VCaP (cell line): ENCODE measurements around the gene ZNF467.

Experiments used
- H3K27ac ChIP-seq: fragments of 450-650 bp; 2 replicates; pipeline ENCODE4 v1.5.1; 2017
- CTCF ChIP-seq: fragments of 450-650 bp; conservative IDR thresholded peaks from 2 replicates; pipeline ENCODE4 v1.5.1; 2017; ENCODE audit warnings: mild to moderate bottlenecking, moderate library complexity

Gene ZNF467

GRCh38 chr7:149718730-149719049 lies 54.7 kb downstream of the ZNF467 start:
- no peak overlapping the region for H3K27ac ChIP-seq
- no peak for TF ChIP-seq CTCF

GRCh38 chr7:149717481-149717880 lies 55.9 kb downstream of the ZNF467 start:
- peak overlapping the region; percentile 84; the same call in 1 of the 2 replicates for H3K27ac ChIP-seq
- no peak for TF ChIP-seq CTCF

GRCh38 chr7:149716932-149717307 lies 56.5 kb downstream of the ZNF467 start:
- H3K27ac ChIP-seq, result peak overlapping the region; percentile 84
- TF ChIP-seq CTCF, result no peak

GRCh38 chr7:149716007-149716931 lies 57.1 kb downstream of the ZNF467 start:
- peak; percentile 69 for TF ChIP-seq CTCF
- peak overlapping the region; percentile 84 for H3K27ac ChIP-seq

- H3K27ac ChIP-seq, result peak overlapping the region; percentile 84
- no peak for TF ChIP-seq CTCF
Observed at GRCh38 chr7:149715476-149715875, 57.9 kb downstream of the ZNF467 start.

- no peak for TF ChIP-seq CTCF
Observed at GRCh38 chr7:149714910-149715471, 58.4 kb downstream of the ZNF467 start.

More at GRCh38 chr7:149714910-149715471, 58.4 kb downstream of the ZNF467 start:
- H3K27ac ChIP-seq, result peak overlapping the region; percentile 84
